Trophoblast cell (in vitro differentiated cells and primary cell): Measurements from ENCODE around the gene RABEPK.

Experiments
- DNase-seq, 2 donors: peaks; one replicate each; pipeline ENCODE4 v3.0.0-alpha.2; 2016
- H2AFZ ChIP-seq: 2 replicates; pipeline ENCODE4 v1.6.1; 2013; ENCODE audit warnings: low read length, moderate library complexity, mild to moderate bottlenecking; ENCODE audit not compliant: insufficient read depth, poor library complexity
- H2AK5ac ChIP-seq: 2 replicates; pipeline ENCODE4 v1.6.1; 2013; ENCODE audit warnings: mild to moderate bottlenecking, low read length
- H2BK120ac ChIP-seq: 2 replicates; pipeline ENCODE4 v1.6.1; 2013; ENCODE audit warnings: low read length, mild to moderate bottlenecking, moderate library complexity; ENCODE audit not compliant: insufficient read depth, poor library complexity
- H2BK12ac ChIP-seq: 2 replicates; pipeline ENCODE4 v1.6.1; 2013; ENCODE audit warnings: mild to moderate bottlenecking, low read length, moderate library complexity
- H2BK5ac ChIP-seq: 2 replicates; pipeline ENCODE4 v1.6.1; 2013; ENCODE audit warnings: low read length, low read depth, moderate library complexity, mild to moderate bottlenecking; ENCODE audit not compliant: poor library complexity
- H3K14ac ChIP-seq: 2 replicates; pipeline ENCODE4 v1.6.1; 2013; ENCODE audit warnings: mild to moderate bottlenecking, low read length
- H3K18ac ChIP-seq: 2 replicates; pipeline ENCODE4 v1.6.1; 2013; ENCODE audit warnings: mild to moderate bottlenecking, low read length
- H3K23ac ChIP-seq: 2 replicates; pipeline ENCODE4 v1.6.1; 2013; ENCODE audit warnings: low read length
- H3K27ac ChIP-seq: 2 replicates; pipeline ENCODE4 v1.5.1; 2013; ENCODE audit warnings: low read depth, mild to moderate bottlenecking, inconsistent platforms, low read length, moderate library complexity
- H3K27me3 ChIP-seq: 2 replicates; pipeline ENCODE4 v1.6.1; 2013; ENCODE audit warnings: inconsistent platforms, mild to moderate bottlenecking, low read length, moderate library complexity; ENCODE audit not compliant: insufficient read depth
- H3K36me3 ChIP-seq, 2 experiments: 1 replicate in 1 of 2; 2 replicates in 1 of 2; pipeline ENCODE4 v1.6.1; 2013; ENCODE audit warnings: low read length in 2 of 2, mild to moderate bottlenecking in 2 of 2, moderate library complexity in 1 of 2; ENCODE audit not compliant: insufficient read depth in 2 of 2, control insufficient read depth in 1 of 2
- H3K4ac ChIP-seq: 2 replicates; pipeline ENCODE4 v1.6.1; 2013; ENCODE audit warnings: low read depth, mild to moderate bottlenecking, low read length, moderate library complexity
- H3K4me1 ChIP-seq, 2 experiments: 1 replicate in 1 of 2; 2 replicates in 1 of 2; pipeline ENCODE4 v1.6.1; 2013; ENCODE audit warnings: low read length in 2 of 2, mild to moderate bottlenecking in 2 of 2, moderate library complexity in 1 of 2; ENCODE audit not compliant: insufficient read depth in 2 of 2, control insufficient read depth in 1 of 2
- H3K4me2 ChIP-seq: 2 replicates; pipeline ENCODE4 v1.6.1; 2013; ENCODE audit warnings: inconsistent platforms, mild to moderate bottlenecking, low read length, moderate library complexity
- H3K4me3 ChIP-seq: 2 replicates; pipeline ENCODE4 v1.5.1; 2013; ENCODE audit warnings: mild to moderate bottlenecking, low read depth, low read length, inconsistent platforms
- H3K79me1 ChIP-seq: one replicate; pipeline ENCODE4 v1.6.1; 2013; ENCODE audit warnings: low read length
- H3K79me2 ChIP-seq: 2 replicates; pipeline ENCODE4 v1.6.1; 2013; ENCODE audit warnings: low read length, mild to moderate bottlenecking; ENCODE audit not compliant: control insufficient read depth, insufficient read depth, poor library complexity
- H3K9ac ChIP-seq: 2 replicates; pipeline ENCODE4 v1.6.1; 2013; ENCODE audit warnings: mild to moderate bottlenecking, low read length
- H3K9me3 ChIP-seq: 2 replicates; pipeline ENCODE4 v1.6.1; 2013; ENCODE audit warnings: low read depth, mild to moderate bottlenecking, control low read depth, inconsistent platforms, low read length; ENCODE audit not compliant: insufficient read depth
- H4K12ac ChIP-seq: 2 replicates; pipeline ENCODE4 v1.6.1; 2013; ENCODE audit warnings: low read depth, mild to moderate bottlenecking, low read length, moderate library complexity
- H4K8ac ChIP-seq: 2 replicates; pipeline ENCODE4 v1.6.1; 2013; ENCODE audit warnings: low read depth, mild to moderate bottlenecking, low read length, moderate library complexity
- H4K91ac ChIP-seq: one replicate; pipeline ENCODE4 v1.6.1; 2013; ENCODE audit warnings: low read depth, mild to moderate bottlenecking, low read length, moderate library complexity
- WGBS: extraction: QIAGEN DNeasy Blood & Tissue Kit; methylation state at CpG from one replicate; pipeline ENCODE4 v1.1.7; 2013; ENCODE audit warnings: missing lambda C conversion rate; ENCODE audit not compliant: insufficient read length, insufficient coverage; ENCODE audit errors: extremely low coverage; 5-methylcytosine and 5-hydroxymethylcytosine counted together

The RABEPK gene

DNA sequence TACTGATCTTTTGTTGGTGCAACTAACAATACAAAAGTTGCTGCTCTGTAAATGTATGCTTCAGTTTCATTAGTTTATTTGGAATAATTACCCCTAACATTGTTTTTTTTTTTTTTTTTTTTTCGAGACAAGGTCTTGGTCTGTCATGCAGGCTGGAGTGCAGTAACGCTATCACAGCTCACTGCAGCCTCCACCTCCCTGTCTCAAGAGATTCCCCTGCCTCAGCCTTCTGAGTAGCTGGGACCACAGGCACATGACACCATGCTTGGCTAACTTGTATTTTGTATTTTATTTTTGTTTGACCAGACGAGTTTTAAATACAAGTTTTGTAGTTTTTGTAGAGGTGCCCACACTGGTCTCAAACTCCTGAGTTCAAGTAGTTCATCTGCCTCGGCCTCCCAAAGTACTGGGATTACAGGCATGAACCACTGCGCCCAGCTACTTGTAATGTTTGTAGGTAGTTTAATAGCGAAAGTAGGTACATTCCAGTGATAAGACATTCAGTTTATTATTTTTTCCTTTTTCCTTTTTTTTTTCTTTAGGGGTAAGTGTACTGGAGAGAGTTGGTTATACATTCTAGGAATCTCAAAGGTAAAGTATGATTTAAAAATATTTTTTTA is 68.2 kb downstream of the RABEPK start:
- no peak overlapping the region for H3K27ac ChIP-seq
- H3K9me3 ChIP-seq = no peaks in the 10 kb centered on the region
- H4K12ac ChIP-seq = peak overlapping the region; percentile 30
- peaks cover 4 to 9% of the 10 kb centered on the region in 2 experiments for H3K36me3 ChIP-seq
- no peak for DNase-seq
- no peak overlapping the region for H2BK12ac ChIP-seq
- no peak overlapping the region for H3K23ac ChIP-seq
- H3K9ac ChIP-seq = no peak overlapping the region
- no peak overlapping the region for H2BK120ac ChIP-seq
- H3K4me1 ChIP-seq = peaks cover 0 to 2% of the 10 kb centered on the region in 2 experiments
- no peak overlapping the region for H3K4me2 ChIP-seq
- no peak overlapping the region for H2AK5ac ChIP-seq
- H3K27me3 ChIP-seq = no peaks in the 10 kb centered on the region
- H3K4ac ChIP-seq = no peak overlapping the region
- H3K79me2 ChIP-seq = peaks cover 3% of the 10 kb centered on the region
- WGBS = no CpG with 5 or more reads among the region's 6 CpGs
- no peaks in the 10 kb centered on the region for H3K79me1 ChIP-seq
- H2AFZ ChIP-seq = no peak overlapping the region
- H3K18ac ChIP-seq = no peak overlapping the region
- no peak overlapping the region for H4K8ac ChIP-seq
- no peak overlapping the region for H4K91ac ChIP-seq
- H3K14ac ChIP-seq = no peak overlapping the region
- H3K4me3 ChIP-seq = no peak overlapping the region
- no peak overlapping the region for H2BK5ac ChIP-seq

DNA sequence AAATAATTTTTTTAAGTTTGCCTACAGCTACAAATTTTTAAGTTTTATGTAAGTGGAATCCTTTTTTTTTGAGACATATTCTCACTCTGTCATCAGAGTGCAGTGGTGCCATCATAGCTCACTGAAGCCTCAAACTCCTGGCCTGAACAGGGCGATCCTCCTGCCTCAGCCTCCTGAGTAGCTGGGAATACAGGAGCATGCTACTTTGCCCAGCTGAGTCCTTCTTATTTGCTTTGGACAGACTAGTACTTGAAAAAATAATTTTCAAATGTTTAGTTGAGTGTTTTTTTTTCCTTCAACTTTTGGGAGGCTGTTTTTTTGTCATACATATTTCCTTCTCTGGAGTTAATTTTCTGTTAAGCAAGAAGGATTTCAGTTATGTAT is 68.7 kb downstream of the RABEPK start:
- H3K9ac ChIP-seq = no peak overlapping the region
- H4K12ac ChIP-seq = no peak overlapping the region
- H3K36me3 ChIP-seq = peaks cover 0 to 6% of the 10 kb centered on the region in 2 experiments
- H3K4ac ChIP-seq = no peak overlapping the region
- H3K18ac ChIP-seq = no peak overlapping the region
- no peak for DNase-seq
- H3K27ac ChIP-seq = no peak overlapping the region
- H3K79me1 ChIP-seq = no peaks in the 10 kb centered on the region
- no peak overlapping the region for H2AK5ac ChIP-seq
- H3K79me2 ChIP-seq = peaks cover 3% of the 10 kb centered on the region
- H3K23ac ChIP-seq = no peak overlapping the region
- H4K91ac ChIP-seq = no peak overlapping the region
- H3K27me3 ChIP-seq = no peaks in the 10 kb centered on the region
- no peak overlapping the region for H3K4me3 ChIP-seq
- no CpG with 5 or more reads among the region's 1 CpG for WGBS
- no peak overlapping the region for H2AFZ ChIP-seq
- H2BK120ac ChIP-seq = no peak overlapping the region
- no peak overlapping the region for H2BK5ac ChIP-seq
- peaks cover 0 to 2% of the 10 kb centered on the region in 2 experiments for H3K4me1 ChIP-seq
- no peak overlapping the region for H3K14ac ChIP-seq
- no peak overlapping the region for H2BK12ac ChIP-seq
- no peak overlapping the region for H4K8ac ChIP-seq
- no peaks in the 10 kb centered on the region for H3K9me3 ChIP-seq
- H3K4me2 ChIP-seq = no peak overlapping the region

DNA sequence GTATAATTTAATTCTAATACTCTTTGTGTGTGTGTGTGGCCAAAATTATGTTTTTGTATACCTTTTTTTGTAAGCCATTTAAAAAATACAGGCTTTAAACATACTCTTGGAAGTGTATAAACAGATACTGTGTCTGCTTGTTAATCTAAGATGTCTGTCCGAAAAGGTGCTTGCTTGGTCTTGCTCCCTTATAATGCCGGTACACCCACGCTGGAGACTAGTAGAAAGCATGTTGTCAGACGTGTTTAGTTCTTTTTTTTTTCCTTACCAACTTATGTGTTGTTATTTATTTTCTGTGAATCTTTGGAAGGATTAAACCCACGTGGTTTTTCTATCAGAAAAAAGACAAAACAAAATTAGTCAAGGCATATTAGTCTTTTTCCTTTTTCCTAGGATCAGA is 70.7 kb downstream of the RABEPK start:
- Histone ChIP-seq H4K12ac (no peak overlapping the region), H2BK12ac (no peak overlapping the region), H3K27ac (no peak overlapping the region), H3K79me1 (no peaks in the 10 kb centered on the region), H3K4me3 (no peak overlapping the region), H3K18ac (no peak overlapping the region), H4K91ac (no peak overlapping the region), H3K23ac (no peak overlapping the region), H3K9ac (no peak overlapping the region), H4K8ac (no peak overlapping the region), H3K9me3 (no peaks in the 10 kb centered on the region), H3K36me3 (peaks cover 0 to 4% of the 10 kb centered on the region in 2 experiments), H3K79me2 (peaks cover 5% of the 10 kb centered on the region), H3K4ac (no peak overlapping the region), H3K14ac (no peak overlapping the region), H3K4me1 (peaks cover 0 to 2% of the 10 kb centered on the region in 2 experiments), H2AFZ (no peak overlapping the region), H2BK5ac (no peak overlapping the region), H2AK5ac (no peak overlapping the region), H2BK120ac (no peak overlapping the region), H3K4me2 (no peak overlapping the region), H3K27me3 (no peaks in the 10 kb centered on the region)
- WGBS = no CpG with 5 or more reads among the region's 5 CpGs
- DNase-seq = peak in 1 of 2 donors; percentile 53

DNA sequence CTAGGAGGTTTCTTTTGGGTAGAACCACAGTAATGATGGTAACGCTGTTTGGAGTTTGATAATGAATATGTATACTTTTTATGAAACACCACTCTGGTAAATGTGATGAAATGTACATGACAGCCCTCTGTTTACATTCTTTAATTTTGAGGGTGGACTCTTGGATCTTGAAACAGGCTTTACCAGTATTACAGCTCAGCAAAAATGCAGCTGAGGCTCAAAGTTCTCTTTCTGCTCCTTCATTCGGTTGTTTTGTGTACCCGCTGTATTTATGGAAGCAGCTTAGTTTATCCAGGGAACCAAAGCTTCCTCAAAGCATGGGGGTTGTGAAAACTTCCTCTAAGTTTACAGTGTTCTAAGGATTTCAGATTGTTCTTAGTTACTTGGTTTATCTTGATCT is 72.4 kb downstream of the RABEPK start:
- WGBS = no CpG with 5 or more reads among the region's 3 CpGs
- Histone ChIP-seq H3K4me3 (no peak overlapping the region), H3K4ac (no peak overlapping the region), H2BK120ac (no peak overlapping the region), H3K27me3 (no peaks in the 10 kb centered on the region), H4K12ac (no peak overlapping the region), H3K79me1 (no peaks in the 10 kb centered on the region), H2BK12ac (no peak overlapping the region), H3K9ac (no peak overlapping the region), H3K18ac (no peak overlapping the region), H2BK5ac (no peak overlapping the region), H3K23ac (no peak overlapping the region), H3K9me3 (no peaks in the 10 kb centered on the region), H3K4me2 (no peak overlapping the region), H3K27ac (no peak overlapping the region), H4K8ac (no peak overlapping the region), H3K4me1 (peaks cover 0 to 2% of the 10 kb centered on the region in 2 experiments), H3K36me3 (peaks cover 0 to 2% of the 10 kb centered on the region in 2 experiments), H2AFZ (no peak overlapping the region), H4K91ac (no peak overlapping the region), H3K14ac (no peak overlapping the region), H2AK5ac (no peak overlapping the region), H3K79me2 (peaks cover 5% of the 10 kb centered on the region)
- peak; percentile 53 to 79 for DNase-seq
